ENCODE measurements around the gene CATSPERD. TPM values are rescaled to one million over a fixed set of nuclear protein-coding genes. Genes with fewer than 3 reads are reported as not detected.
"Not testable (repeated sequence)": the region's sequence is repeated elsewhere in the genome, so short reads cannot be mapped to it uniquely, and the experiment has no call there.

CATSPERD gene
- total RNA-seq, 2 experiments from 2014 or later, result not detected

DNA sequence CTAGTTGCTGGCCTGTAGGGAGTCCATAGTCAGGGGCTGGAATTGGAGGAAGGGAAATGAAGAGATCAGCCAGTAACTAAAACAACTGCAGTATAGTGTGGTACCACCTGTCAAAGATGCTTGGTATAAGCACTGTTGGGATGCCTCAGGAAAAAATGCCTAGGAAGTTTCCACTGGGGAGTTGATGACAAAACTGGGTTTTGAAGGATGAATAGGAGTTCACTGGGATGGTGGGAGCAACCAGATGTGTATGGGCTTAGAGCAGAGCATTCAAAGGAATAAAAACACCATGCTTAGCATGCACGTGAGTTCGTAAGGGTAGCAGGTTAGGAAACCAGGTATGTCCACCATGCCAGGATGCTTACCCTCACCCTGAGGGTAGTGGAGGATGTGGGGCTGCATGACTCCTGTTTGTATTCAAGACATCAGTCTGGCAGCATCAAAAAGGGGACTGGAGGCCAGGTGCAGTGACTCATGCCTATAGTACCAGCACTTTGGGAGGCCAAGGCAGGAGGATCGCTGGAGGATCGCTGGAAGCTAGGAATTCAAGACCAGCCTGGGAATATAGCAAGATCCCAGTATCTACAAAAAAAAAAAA is 7.1 kb downstream of the CATSPERD start:
- Mint-ChIP-seq H3K4me1 (no peaks in the 10 kb centered on the region), H3K27me3 (peaks cover 11% of the 10 kb centered on the region)

DNA sequence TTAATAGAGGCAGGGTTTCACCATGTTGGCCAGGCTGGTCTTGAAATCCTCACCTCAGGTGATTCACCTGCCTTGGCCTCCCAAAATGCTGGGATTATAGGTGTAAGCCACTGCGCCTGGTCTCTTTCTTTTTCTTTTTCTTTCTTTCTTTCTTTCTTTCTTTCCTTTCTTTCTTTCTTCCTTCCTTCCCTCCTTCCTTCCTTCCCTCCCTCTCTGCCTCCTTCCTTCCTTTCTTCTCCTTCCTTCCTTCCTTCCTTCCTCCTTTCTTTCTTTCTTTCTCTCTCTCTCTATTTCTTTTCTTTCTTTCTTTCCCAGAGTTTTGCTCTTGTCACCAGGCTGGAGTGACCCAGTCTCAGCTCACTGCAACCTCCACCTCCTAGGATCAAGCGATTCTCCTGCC is 12.7 kb downstream of the CATSPERD start:
- not testable (repeated sequence) for H3K4me1 Mint-ChIP-seq, H3K9me3 Mint-ChIP-seq, H3K36me3 Mint-ChIP-seq, H3K27ac Mint-ChIP-seq, H3K4me3 Mint-ChIP-seq, DNase-seq
- H3K27me3 Mint-ChIP-seq, result peaks cover 13% of the 10 kb centered on the region

More for the DNA sequence above, 7.1 kb downstream of the CATSPERD start:
- no peaks in the 10 kb centered on the region for H3K9me3 Mint-ChIP-seq
- H3K36me3 Mint-ChIP-seq, result no peaks in the 10 kb centered on the region
- no peak for DNase-seq
- no peak overlapping the region for H3K27ac Mint-ChIP-seq
- no peak overlapping the region for H3K4me3 Mint-ChIP-seq

DNA sequence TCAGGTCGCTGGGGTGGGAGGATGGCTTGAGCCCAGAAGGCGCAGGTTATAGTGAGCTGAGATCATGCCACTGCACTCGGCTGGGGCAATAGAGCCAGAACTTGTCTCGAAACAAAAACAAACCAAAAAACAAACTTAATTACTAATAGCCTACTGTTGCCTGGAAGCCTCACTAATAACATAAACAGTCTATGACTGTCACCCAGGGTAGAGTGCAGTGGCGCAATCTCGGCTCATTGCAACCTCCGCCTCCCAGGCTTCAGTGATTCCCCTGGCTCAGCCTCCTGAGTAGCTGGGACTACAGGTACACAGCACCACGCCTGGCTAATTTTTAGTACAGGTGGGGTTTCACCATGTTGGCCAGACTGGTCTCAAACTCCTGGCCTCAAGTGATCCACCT is 18.0 kb downstream of the CATSPERD start:
- Mint-ChIP-seq H3K9me3 (no peaks in the 10 kb centered on the region), H3K4me3 (no peak overlapping the region), H3K27me3 (peaks cover 2% of the 10 kb centered on the region), H3K4me1 (no peaks in the 10 kb centered on the region), H3K36me3 (no peaks in the 10 kb centered on the region), H3K27ac (no peak overlapping the region)
- DNase-seq, result no peak

DNA sequence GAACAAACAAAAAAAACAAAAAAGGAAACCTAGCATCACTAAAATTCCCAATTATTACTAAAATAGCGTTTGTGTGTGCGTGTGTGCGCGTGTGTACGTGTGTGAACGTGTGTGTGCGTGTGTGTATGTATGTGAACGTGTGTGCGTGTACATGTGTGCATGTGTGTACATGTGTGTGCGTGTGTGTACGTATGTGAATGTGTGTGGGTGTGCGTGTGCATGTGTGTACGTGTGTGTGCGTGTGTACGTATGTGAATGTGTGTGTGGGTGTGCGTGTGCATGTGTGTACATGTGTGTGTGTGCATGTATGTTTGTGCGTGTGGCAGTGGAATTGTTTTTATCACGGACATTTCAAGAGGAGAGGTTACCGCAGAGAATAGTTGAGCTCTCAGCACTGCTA is 21.6 kb downstream of the CATSPERD start:
- DNase-seq, result no peak
- Mint-ChIP-seq H3K36me3 (no peaks in the 10 kb centered on the region), H3K4me3 (no peak overlapping the region), H3K4me1 (no peaks in the 10 kb centered on the region), H3K27ac (no peak overlapping the region), H3K27me3 (no peaks in the 10 kb centered on the region), H3K9me3 (no peaks in the 10 kb centered on the region)

DNA sequence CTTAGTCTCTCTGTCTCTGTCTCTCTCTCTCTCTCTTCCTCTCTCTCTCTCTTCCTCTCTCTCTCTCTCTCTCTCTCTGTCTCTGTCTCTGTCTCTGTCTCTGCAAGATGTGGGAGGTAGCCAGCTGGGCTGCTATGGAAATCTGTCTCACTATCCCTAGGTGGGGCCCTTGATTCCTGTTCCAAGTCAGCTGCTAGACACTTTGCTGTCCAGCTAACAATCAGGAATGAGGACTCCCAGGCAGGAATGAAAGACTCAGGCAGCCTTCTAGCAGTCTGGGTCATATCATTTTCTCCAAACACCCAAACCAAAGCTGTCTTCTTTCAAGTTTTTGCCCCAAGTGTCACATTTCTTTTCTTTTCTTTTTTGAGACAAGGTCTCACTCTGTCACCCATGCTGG is 23.2 kb downstream of the CATSPERD start:
- H3K27me3 Mint-ChIP-seq, result no peaks in the 10 kb centered on the region
- no peak overlapping the region for H3K27ac Mint-ChIP-seq
- no peak overlapping the region for H3K4me3 Mint-ChIP-seq
- no peaks in the 10 kb centered on the region for H3K4me1 Mint-ChIP-seq
- no peak for DNase-seq
- no peaks in the 10 kb centered on the region for H3K9me3 Mint-ChIP-seq
- no peaks in the 10 kb centered on the region for H3K36me3 Mint-ChIP-seq

DNA sequence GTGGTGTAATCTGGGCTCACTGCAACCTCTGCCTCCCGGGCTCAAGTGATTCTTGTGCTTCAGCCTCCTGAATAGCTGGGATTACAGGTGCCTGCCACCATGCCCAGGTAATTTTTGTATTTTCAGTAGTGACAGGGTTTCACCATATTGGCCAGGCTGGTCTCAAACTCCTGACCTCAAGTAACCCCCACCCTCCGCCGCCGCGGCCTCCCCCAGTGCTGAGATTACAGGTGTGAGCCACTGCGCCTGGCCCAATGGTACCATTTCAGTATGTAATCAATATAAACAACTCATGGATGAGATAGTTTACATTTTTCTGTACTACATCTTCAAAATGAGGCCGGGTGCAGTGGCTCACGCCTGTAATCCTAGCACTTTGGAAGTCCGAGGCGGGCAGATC is 24.6 kb downstream of the CATSPERD start:
- H3K27me3 Mint-ChIP-seq, H3K36me3 Mint-ChIP-seq: not testable (repeated sequence)

DNA sequence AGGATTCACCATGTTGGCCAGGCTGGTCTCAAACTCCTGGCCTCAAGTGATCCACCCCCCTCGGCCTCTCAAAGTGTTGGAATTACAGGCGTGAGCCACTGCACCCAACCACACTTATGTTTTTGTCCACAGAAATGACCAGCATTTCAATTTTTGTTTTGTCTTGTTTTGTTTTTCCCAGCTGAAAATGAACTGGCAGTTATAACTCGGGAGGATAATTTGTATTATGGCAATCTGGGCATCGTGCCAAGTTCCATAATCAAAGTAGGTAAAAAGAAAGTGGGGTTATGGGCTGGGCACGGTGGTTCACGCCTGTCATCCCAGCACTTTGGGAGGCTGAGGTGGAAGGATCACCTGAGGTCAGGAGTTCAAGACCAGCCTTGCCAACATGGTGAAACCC is 28.5 kb downstream of the CATSPERD start:
- not testable (repeated sequence) for H3K27ac Mint-ChIP-seq, H3K36me3 Mint-ChIP-seq, DNase-seq, H3K9me3 Mint-ChIP-seq, H3K4me3 Mint-ChIP-seq, H3K4me1 Mint-ChIP-seq, H3K27me3 Mint-ChIP-seq

More for the DNA sequence above, 24.6 kb downstream of the CATSPERD start:
- H3K4me1 Mint-ChIP-seq, DNase-seq, H3K9me3 Mint-ChIP-seq, H3K4me3 Mint-ChIP-seq, H3K27ac Mint-ChIP-seq: not testable (repeated sequence)

DNA sequence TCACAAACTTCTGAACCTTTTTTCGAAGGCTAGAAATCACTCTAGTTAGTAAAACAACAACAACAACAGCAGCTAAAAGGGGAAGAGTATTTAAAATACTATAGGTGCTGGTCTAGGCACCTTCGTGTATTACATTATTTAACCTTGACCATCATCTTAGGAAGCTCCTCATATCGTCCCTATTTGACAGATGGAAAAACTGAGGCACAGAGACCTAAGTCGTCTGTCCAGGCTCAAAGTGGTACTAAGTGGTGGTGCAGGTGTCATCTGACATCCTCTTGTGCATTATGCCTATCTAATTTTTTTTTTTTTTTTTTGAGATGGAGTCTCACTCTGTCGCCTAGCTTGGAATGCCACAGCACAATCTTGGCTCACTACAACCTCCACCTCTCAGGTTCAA is 29.1 kb downstream of the CATSPERD start:
- H3K27ac Mint-ChIP-seq, result no peak overlapping the region
- no peaks in the 10 kb centered on the region for H3K9me3 Mint-ChIP-seq
- no peak for DNase-seq
- peaks cover 11% of the 10 kb centered on the region for H3K27me3 Mint-ChIP-seq
- H3K4me1 Mint-ChIP-seq, result no peaks in the 10 kb centered on the region
- H3K4me3 Mint-ChIP-seq, result no peak overlapping the region
- no peaks in the 10 kb centered on the region for H3K36me3 Mint-ChIP-seq

DNA sequence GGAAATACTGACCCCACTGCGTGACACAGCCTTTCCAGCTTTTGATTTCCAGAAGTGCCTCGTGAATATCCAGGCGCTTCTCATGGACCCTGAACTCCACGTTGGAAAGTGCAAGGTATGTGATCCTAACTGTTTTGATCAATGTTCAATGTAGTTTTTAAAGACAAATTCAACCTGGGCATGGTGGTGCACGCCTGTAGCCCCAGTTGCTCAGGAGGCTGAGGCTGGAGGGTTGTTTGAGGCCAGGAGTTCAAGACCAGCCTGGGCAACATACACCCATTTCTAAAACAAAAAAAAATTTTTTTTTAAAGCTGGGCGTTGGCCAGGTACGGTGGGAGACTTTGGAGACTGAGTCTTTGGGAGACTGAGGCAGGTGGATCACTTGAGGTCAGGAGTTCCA is 31.3 kb downstream of the CATSPERD start:
- no peak for DNase-seq
- H3K9me3 Mint-ChIP-seq, result no peaks in the 10 kb centered on the region
- H3K4me1 Mint-ChIP-seq, result no peaks in the 10 kb centered on the region
- H3K27ac Mint-ChIP-seq, result no peak overlapping the region
- H3K27me3 Mint-ChIP-seq, result peaks cover 11% of the 10 kb centered on the region
- no peaks in the 10 kb centered on the region for H3K36me3 Mint-ChIP-seq
- H3K4me3 Mint-ChIP-seq, result no peak overlapping the region

DNA sequence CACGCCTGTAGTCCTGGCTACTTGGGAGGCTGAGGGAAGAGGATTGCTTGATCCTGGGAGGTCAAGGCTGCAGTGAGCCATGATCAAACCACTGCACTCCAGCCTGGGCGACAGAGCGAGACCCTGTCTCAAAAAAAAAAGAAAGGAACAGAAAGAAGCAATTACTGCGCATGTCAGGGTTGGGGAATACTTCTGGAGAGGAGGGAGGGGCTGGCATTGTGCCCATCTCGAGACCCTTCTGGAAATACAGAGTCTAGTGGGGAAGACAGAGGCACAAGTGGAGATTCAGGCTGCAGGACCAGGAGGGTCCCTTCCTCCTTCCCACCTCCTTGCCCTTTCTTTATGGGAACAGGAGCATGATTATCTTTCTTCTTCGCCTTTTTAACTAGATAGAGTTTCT is 33.3 kb downstream of the CATSPERD start:
- DNase-seq, result no peak
- Mint-ChIP-seq H3K27me3 (peaks cover 16% of the 10 kb centered on the region), H3K4me1 (no peaks in the 10 kb centered on the region), H3K9me3 (no peaks in the 10 kb centered on the region), H3K27ac (no peak overlapping the region), H3K4me3 (no peak overlapping the region), H3K36me3 (no peaks in the 10 kb centered on the region)

DNA sequence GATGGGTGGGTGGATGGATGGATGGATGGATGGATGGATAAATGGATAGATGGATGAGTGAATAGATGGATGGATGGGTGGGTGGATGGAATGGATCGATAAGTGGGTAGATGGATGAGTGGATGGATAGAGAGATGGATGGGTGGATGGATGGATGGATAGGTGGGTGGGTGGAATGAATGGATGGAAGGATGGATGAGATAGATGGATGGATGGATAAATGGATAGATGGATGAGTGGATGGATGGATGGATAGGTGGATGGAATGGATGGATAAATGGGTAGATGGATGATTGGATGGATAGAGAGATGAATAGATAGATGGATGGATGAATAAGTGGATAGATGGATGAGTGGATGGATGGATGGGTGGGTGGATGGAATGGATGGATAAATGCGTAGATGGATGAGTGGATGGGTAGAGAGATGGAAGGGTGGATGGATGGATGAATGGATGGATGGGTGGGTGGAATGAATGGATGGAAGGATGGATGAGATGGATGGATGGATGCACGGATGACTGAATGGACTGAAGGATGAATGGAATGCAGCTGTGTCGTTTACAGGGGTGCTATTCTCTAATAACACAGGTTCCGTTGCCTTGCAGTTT is 42.3 kb downstream of the CATSPERD start:
- no peaks in the 10 kb centered on the region for H3K36me3 Mint-ChIP-seq
- H3K4me1 Mint-ChIP-seq, result no peaks in the 10 kb centered on the region
- no peak for DNase-seq
- no peaks in the 10 kb centered on the region for H3K9me3 Mint-ChIP-seq
- no peak overlapping the region for H3K27ac Mint-ChIP-seq
- H3K27me3 Mint-ChIP-seq, result peaks cover 4% of the 10 kb centered on the region
- no peak overlapping the region for H3K4me3 Mint-ChIP-seq

DNA sequence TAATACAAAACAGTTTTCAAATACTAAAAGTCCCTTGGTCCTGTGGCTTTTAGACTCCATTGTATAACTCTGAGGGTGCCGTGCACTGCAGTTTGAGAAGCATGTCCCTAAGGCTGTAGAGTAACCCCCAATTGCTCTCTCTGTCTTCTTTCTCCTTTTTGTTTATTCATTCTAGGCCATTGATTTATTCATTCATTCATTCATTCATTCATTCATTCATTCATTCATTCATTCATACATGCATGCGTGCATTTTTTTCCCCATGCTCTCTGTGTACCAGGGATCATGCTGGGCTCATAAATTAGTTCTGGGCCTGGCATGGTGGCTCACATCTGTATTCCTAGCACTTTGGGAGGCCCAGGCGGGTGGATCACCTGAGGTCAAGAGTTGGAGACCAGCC is 44.8 kb downstream of the CATSPERD start:
- no peak for DNase-seq
- no peak overlapping the region for H3K27ac Mint-ChIP-seq
- H3K4me1 Mint-ChIP-seq, result no peaks in the 10 kb centered on the region
- no peaks in the 10 kb centered on the region for H3K9me3 Mint-ChIP-seq
- H3K36me3 Mint-ChIP-seq, result no peaks in the 10 kb centered on the region
- H3K4me3 Mint-ChIP-seq, result no peak overlapping the region
- no peaks in the 10 kb centered on the region for H3K27me3 Mint-ChIP-seq

DNA sequence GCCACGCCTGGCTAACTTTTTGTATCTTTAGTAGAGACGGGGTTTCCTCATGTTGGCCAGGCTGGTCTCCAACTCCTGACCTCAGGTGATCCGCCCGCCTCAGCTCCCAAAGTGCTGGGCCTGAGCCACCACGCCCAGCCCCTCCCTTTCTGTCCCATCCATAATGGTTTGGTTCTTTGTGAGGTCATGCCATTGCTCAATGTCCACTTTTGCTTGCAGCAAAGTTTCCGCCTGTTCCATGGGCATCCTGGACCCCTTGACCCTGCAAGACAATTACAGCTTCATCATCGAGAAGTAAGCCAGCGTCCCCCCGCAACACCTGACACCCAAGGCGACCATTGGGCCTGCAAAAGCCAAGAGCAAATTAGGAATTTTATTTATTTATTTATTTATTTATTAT is 47.5 kb downstream of the CATSPERD start:
- H3K27me3 Mint-ChIP-seq, result peaks cover 3% of the 10 kb centered on the region
- H3K4me1 Mint-ChIP-seq, result no peaks in the 10 kb centered on the region
- no peaks in the 10 kb centered on the region for H3K9me3 Mint-ChIP-seq
- H3K27ac Mint-ChIP-seq, result no peak overlapping the region
- no peak for DNase-seq
- H3K4me3 Mint-ChIP-seq, result no peak overlapping the region
- H3K36me3 Mint-ChIP-seq, result no peaks in the 10 kb centered on the region

DNA sequence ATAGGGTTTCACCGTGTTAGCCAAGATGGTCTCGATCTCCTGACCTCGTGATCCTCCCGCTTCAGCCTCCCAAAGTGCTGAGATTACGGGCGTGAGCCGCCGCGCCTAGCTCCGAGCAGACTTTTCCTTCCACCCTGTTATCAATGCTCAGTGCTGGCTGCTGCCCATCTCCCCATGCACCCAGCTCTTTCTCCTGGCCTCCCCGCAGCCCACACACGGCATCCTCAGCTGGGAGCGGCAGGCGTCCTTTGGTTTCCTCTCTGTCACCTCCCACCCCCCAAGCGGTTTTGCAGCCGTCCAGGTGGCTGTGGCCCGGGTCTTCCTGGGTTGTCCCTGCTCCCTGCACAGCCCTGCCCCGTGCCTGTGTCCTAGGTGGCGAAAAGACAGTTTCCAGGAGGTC is 52.0 kb downstream of the CATSPERD start:
- H3K4me1 Mint-ChIP-seq, result no peaks in the 10 kb centered on the region
- no peak overlapping the region for H3K27ac Mint-ChIP-seq
- H3K27me3 Mint-ChIP-seq, result peaks cover 10% of the 10 kb centered on the region
- DNase-seq, result no peak
- no peaks in the 10 kb centered on the region for H3K36me3 Mint-ChIP-seq
- H3K4me3 Mint-ChIP-seq, result no peak overlapping the region
- no peaks in the 10 kb centered on the region for H3K9me3 Mint-ChIP-seq

DNA sequence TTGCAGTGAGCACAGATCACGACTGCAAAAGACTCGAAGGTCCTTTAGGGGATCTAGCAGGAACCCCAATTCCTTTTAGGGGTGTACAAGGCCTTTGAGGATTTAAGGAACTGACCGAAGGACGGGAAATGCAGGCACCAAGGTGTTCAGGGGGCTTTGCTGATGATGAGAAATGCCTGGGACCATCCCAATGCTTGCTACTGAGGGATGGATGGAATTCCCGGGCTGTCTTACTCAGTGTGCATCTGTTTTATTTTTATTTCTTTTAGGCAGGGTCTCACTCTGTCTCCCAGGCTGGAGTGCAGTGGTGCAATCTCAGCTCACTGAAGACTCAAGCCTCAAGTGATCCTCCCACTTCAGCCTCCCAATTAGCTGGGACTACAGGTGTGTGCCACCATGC is 52.8 kb downstream of the CATSPERD start:
- Mint-ChIP-seq H3K36me3 (no peaks in the 10 kb centered on the region), H3K27me3 (peaks cover 10% of the 10 kb centered on the region), H3K9me3 (no peaks in the 10 kb centered on the region), H3K4me3 (no peak overlapping the region), H3K4me1 (no peaks in the 10 kb centered on the region), H3K27ac (no peak overlapping the region)
- no peak for DNase-seq

DNA sequence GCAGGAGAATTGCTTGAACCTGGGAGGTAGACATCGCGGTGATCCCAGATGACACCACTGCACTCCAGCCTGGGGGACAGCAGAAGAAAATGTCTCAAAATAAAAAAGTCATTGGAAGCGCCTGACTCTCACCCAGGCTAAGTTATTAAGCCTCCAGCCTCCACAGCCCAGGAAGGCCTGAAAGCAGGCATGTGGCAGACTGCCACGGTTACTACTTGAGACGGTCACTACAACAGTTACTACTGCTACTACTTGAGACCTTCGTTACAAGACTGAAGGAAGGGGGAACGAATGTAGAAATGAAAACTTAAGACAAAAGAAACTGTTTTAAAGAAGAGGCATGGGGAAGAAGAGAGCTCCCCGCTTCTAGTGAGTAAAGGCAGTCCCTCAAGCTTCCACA is 54.5 kb downstream of the CATSPERD start:
- no peak overlapping the region for H3K4me3 Mint-ChIP-seq
- H3K27ac Mint-ChIP-seq, result no peak overlapping the region
- H3K27me3 Mint-ChIP-seq, result peaks cover 10% of the 10 kb centered on the region
- DNase-seq, result no peak
- H3K4me1 Mint-ChIP-seq, result no peaks in the 10 kb centered on the region
- H3K9me3 Mint-ChIP-seq, result no peaks in the 10 kb centered on the region
- no peaks in the 10 kb centered on the region for H3K36me3 Mint-ChIP-seq

Data from activated naive CD8-positive, alpha-beta T cell treated with anti-CD3 and anti-CD28 coated beads for 36 hours (primary cell).